ENCODE data around the gene GRHL1. TPM values are rescaled to one million over a fixed set of nuclear protein-coding genes. Genes with fewer than 3 reads are reported as not detected.

GRHL1 gene
- total RNA-seq, 1 experiment from 2014 or later, result 1.2 TPM

- peak; percentile 75 for DNase-seq
- no peak overlapping the region for H3K4me3 ChIP-seq (ENCODE audit: insufficient read depth, low read depth, low read length)
- no peaks in the 10 kb centered on the region for H3K27me3 ChIP-seq (ENCODE audit: control insufficient read depth, insufficient read depth, low read length)
- H3K36me3 ChIP-seq (replicated peaks; ENCODE audit: control insufficient read depth, insufficient read depth, low read length), result peaks cover 4% of the 10 kb centered on the region
Observed at GRCh38 chr2:10048501-10049171, 97.1 kb downstream of the GRHL1 start.

Other genes starting within 250 kb of the GRHL1 start
- 27.9 and 33.2 TPM in 2 replicates for gene TAF1B, start 108.2 kb upstream of the GRHL1 start, total RNA-seq (2014; rRNA removed; shearing (Covaris generic))
- gene KLF11, start 91.9 kb downstream of the GRHL1 start, total RNA-seq (2014; rRNA removed; shearing (Covaris generic)), result 11.8 and 12.6 TPM in 2 replicates
- gene CYS1, start 128.7 kb downstream of the GRHL1 start, total RNA-seq (2014; rRNA removed; shearing (Covaris generic)), result 0.24 and 0.63 TPM in 2 replicates
- gene RRM2, start 171.0 kb downstream of the GRHL1 start, total RNA-seq (2014; rRNA removed; shearing (Covaris generic)), result 56.7 and 71.9 TPM in 2 replicates